ENCODE measurements around the gene ANKRD65. TPM values are rescaled to one million over a fixed set of nuclear protein-coding genes. Genes with fewer than 3 reads are reported as not detected.
"Not testable (repeated sequence)": the region's sequence is repeated elsewhere in the genome, so short reads cannot be mapped to it uniquely, and the experiment has no call there.

ANKRD65 gene
- total RNA-seq, 1 donor from 2014 or later: 1.2 TPM

- FAIRE-seq (no peak), DNase-seq (ENCODE audit: low spot score in 2 of 2) (no peak)
These were observed 44.4 kb downstream of the ANKRD65 start for GRCh38 chr1:1376551-1377226.

GRCh38 chr1:1374929-1375662 is 46.0 kb downstream of the ANKRD65 start, which contains the start of gene AURKAIP1:
TSS of gene AURKAIP1 (minus strand) at chr1:1375207. CDS start at chr1:1374756, 451 bp downstream.
- DNase-seq (ENCODE audit: low spot score in 2 of 2) (peak; percentile 99 to 100), FAIRE-seq (peak; percentile 97)

- no peak for FAIRE-seq
- no peak for DNase-seq (ENCODE audit: low spot score in 2 of 2)
These were observed 46.5 kb downstream of the ANKRD65 start for GRCh38 chr1:1374589-1374928.

- DNase-seq (ENCODE audit: low spot score in 2 of 2) (no peak), FAIRE-seq (no peak)
These were observed 47.1 kb downstream of the ANKRD65 start for GRCh38 chr1:1373815-1374588.

- FAIRE-seq: no peak
- DNase-seq (ENCODE audit: low spot score in 2 of 2): no peak
These were observed 47.8 kb downstream of the ANKRD65 start for GRCh38 chr1:1373051-1373814.

- DNase-seq (ENCODE audit: low spot score in 2 of 2) (peak; percentile 74 to 83), FAIRE-seq (no peak)
These were observed 49.0 kb downstream of the ANKRD65 start for GRCh38 chr1:1371746-1372711.

- no peak for FAIRE-seq
- DNase-seq (ENCODE audit: low spot score in 2 of 2): no peak
These were observed 49.7 kb downstream of the ANKRD65 start for GRCh38 chr1:1371364-1371745.

GRCh38 chr1:1370771-1371300 is 50.2 kb downstream of the ANKRD65 start:
- DNase-seq (ENCODE audit: low spot score in 2 of 2) (no peak), FAIRE-seq (no peak)

GRCh38 chr1:1370094-1370493 is 51.0 kb downstream of the ANKRD65 start:
- not testable (repeated sequence) for FAIRE-seq; DNase-seq (ENCODE audit: low spot score in 2 of 2)

Other genes with a start within 250 kb of the ANKRD65 start
- not detected for gene TTLL10, start 247.4 kb downstream of the ANKRD65 start, total RNA-seq
- gene TNFRSF18, start 214.7 kb downstream of the ANKRD65 start, total RNA-seq: not detected
- gene TNFRSF4, start 207.1 kb downstream of the ANKRD65 start, total RNA-seq: not detected
- 22.8 TPM for gene SDF4, start 189.3 kb downstream of the ANKRD65 start, total RNA-seq
- 24.1 TPM for gene B3GALT6, start 189.0 kb downstream of the ANKRD65 start, total RNA-seq
- not detected for gene C1QTNF12, start 174.6 kb downstream of the ANKRD65 start, total RNA-seq
- gene UBE2J2, start 147.4 kb downstream of the ANKRD65 start, total RNA-seq: 37.9 TPM
- 1.2 TPM for gene SCNN1D, start 140.8 kb downstream of the ANKRD65 start, total RNA-seq
- gene ACAP3, start 113.3 kb downstream of the ANKRD65 start, total RNA-seq: 63.2 TPM
- gene PUSL1, start 112.7 kb downstream of the ANKRD65 start, total RNA-seq: 6.5 TPM
- 28.9 TPM for gene INTS11, start 96.6 kb downstream of the ANKRD65 start, total RNA-seq
- gene CPTP, start 96.5 kb downstream of the ANKRD65 start, total RNA-seq: 14.3 TPM
- gene TAS1R3, start 90.0 kb downstream of the ANKRD65 start, total RNA-seq: 0.41 TPM
- gene DVL1, start 71.9 kb downstream of the ANKRD65 start, total RNA-seq: 65.2 TPM
- gene MXRA8, start 62.7 kb downstream of the ANKRD65 start, total RNA-seq: 10.2 TPM
- gene AURKAIP1, start 46.1 kb downstream of the ANKRD65 start, total RNA-seq: 31.0 TPM
- gene CCNL2, start 21.9 kb downstream of the ANKRD65 start, total RNA-seq: 84.0 TPM
- 54.6 TPM for gene MRPL20, start 14.0 kb downstream of the ANKRD65 start, total RNA-seq
- gene VWA1, start 14.4 kb upstream of the ANKRD65 start, total RNA-seq: 2.9 TPM
- gene ATAD3C, start 28.4 kb upstream of the ANKRD65 start, total RNA-seq: not detected
- 10.6 TPM for gene ATAD3B, start 50.5 kb upstream of the ANKRD65 start, total RNA-seq
- 9.0 TPM for gene ATAD3A, start 90.9 kb upstream of the ANKRD65 start, total RNA-seq
- gene TMEM240, start 119.3 kb upstream of the ANKRD65 start, total RNA-seq: 16.3 TPM
- 34.2 TPM for gene SSU72, start 153.6 kb upstream of the ANKRD65 start, total RNA-seq
- gene FNDC10, start 178.9 kb upstream of the ANKRD65 start, total RNA-seq: 2.9 TPM
- 45.7 TPM for gene MIB2, start 194.2 kb upstream of the ANKRD65 start, total RNA-seq
- 0.82 TPM for gene MMP23B, start 210.9 kb upstream of the ANKRD65 start, total RNA-seq
- gene CDK11B, start 237.7 kb upstream of the ANKRD65 start, total RNA-seq: 9.0 TPM

All from frontal cortex (tissue), 4 donors.